NCI-H2171 (cell line): ENCODE measurements around the gene LRRC75A.
A peak's percentile ranks its signal among the peaks of the same experiment; 100 is the strongest.
"Not testable (repeated sequence)": the region's sequence is repeated elsewhere in the genome, so short reads cannot be mapped to it uniquely, and the experiment has no call there.

Source experiments
- DNase-seq: peaks from one replicate; lab custom pipeline; 2025; lab: John Stamatoyannopoulos, UW

LRRC75A gene

DNA sequence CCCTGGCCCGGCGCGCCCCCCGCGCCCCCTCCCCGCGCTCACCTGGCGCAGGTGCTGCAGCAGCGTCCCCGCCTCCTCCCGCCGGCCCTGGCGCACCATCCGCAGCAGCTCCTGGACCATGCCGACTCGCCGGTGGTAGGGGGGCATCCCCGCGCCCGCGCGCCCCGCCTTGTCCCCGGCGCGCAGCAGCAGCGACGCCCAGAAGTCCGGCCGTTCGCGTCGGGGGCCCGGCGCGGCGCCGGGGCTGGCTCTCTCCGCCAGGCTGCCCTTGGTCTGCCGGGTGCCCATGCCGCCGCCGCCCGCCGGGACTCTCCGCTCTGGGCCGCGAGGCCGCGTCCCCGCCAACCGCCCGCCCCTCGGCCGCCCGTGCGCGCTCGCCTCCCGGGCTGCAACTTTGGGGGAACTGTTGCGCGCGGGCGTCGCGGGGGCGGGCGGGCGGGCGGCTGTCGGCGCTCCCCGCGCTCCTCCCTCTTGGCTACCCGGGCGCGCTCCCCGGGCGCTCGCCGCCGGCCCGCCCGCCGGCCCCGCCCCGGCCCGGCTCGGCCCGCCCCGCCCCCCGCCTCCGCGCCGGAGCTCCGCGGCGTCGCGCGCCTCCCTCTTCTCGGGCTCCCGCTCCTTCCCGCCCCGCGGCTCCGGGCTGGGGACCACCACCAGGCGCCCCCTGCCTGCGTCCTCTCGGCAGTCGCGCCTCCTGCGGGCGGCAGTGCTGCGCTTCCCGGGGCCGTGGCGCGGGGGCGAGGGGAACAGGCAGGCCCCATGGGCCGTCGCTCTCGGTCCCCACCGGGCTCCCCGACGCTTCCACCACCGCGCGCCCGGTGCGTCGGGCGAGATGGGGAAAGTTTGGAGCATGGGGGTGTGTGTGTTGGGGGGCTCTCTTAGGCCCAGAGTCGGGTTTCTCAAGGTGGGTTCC, at the start of gene LRRC75A:
Gene LRRC75A, minus strand, starts transcription at position 491 of the 910 bp plus-strand sequence. Its CDS starts 203 bp downstream, at position 288.
- DNase-seq, result peak; percentile 49

DNA sequence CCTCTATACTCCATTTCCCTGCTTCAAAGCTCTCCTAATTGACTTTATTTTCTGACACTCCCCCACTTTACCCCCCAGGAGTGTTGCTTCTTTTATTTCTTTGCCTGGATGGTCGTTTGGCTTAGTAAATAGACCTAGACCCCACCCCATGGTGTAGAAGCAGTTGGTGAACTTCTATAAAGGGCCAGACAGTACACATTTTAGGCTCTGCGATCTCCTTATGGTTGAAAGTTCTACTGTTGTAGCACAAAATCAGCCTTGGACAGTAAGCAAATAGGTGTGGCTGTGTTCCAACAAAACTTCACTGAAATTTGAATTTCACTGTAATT, 45.1 kb upstream of the LRRC75A start:
- no peak for DNase-seq

DNA sequence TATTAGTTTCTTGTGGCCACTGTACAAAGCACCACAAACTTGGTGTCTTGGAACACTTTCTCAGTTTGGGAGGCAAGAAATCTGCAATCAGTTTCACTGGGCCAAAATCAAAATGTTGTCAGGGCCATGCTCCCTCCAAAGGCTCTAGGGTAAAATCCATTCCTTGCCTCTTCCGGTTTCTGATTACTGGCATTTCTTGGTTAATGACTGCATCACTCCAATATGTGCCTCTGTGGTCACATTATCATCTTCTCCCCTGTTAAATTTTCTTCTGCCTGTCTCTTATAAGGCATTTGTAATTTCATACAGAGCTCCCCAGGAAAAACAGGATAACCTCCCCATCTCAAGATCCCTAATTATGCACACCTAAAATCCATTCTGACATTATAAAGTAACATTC, 42.2 kb upstream of the LRRC75A start:
- DNase-seq, result no peak

- DNase-seq, result no peak
Observed at GRCh38 chr17:16529906-16530305, 37.9 kb upstream of the LRRC75A start.

DNA sequence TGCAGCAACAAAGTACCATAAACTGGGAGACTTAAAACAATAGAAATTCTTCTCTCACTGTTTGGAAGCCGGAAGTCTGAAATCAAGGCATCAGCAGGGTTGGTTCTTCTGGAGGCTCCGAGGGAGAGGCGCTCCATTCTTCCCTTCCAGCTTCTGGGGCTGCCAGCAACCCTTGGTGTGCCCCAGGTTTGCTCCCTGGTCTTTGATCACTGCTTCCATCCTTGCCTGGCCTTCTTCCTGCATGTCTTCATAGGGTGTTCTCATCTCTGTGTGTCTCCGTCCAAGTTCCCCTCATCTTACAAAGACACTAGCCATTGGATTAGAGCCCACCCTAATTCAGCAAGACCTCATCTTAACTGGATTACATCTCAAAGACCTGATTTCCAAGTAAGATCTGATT, 35.3 kb upstream of the LRRC75A start:
- no peak for DNase-seq

DNA sequence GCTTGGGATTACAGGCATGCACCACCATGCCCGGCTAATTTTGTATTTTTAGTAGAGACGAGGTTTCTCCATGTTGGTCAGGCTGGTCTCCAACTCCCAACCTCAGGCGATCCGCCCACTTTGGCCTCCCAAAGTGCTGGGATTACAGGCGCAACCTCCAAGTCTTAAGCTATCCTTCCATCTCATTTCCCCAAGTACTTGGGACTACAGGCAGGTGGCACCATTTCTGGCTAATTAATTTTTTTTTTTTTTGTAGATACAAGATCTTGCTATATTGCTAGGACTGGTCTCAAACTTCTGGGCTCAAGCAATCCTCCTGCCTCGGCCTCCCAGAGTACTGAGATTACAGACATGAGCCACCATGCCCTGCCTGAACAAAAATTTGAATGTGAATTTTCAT, 33.6 kb upstream of the LRRC75A start:
- not testable (repeated sequence) for DNase-seq

GRCh38 chr17:16521070-16521727, 29.2 kb upstream of the LRRC75A start:
- DNase-seq, result peak; percentile 57

GRCh38 chr17:16519021-16519420, 27.0 kb upstream of the LRRC75A start:
- DNase-seq, result no peak

GRCh38 chr17:16517477-16517876, 25.5 kb upstream of the LRRC75A start:
- no peak for DNase-seq

GRCh38 chr17:16516594-16517051, 24.6 kb upstream of the LRRC75A start:
- no peak for DNase-seq

GRCh38 chr17:16515933-16516332, 23.9 kb upstream of the LRRC75A start:
- DNase-seq, result no peak

DNA sequence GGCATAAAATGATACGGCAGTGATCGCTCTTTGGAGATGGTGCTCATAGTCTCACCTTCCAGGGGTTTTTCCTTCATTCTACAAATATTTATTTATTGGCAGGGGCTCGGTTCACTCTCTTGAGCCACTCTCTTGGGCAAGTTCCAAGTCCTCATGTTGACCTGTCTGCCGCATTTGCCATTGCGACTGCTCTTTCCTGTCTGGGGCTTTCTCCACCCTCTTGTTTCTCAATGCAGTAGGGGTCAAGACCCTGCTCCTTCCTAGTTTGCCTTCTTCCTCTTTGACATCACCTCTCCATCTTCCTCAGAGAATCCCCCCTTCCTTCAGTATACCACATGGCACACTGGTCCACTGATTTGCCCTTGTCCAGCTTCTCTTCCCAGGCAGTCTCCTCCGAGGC, 21.9 kb upstream of the LRRC75A start:
- no peak for DNase-seq

- DNase-seq, result no peak
Observed at GRCh38 chr17:16512011-16512410, 20.0 kb upstream of the LRRC75A start.

GRCh38 chr17:16511593-16511992, 19.6 kb upstream of the LRRC75A start:
- no peak for DNase-seq

- no peak for DNase-seq
Observed at GRCh38 chr17:16507918-16508533, 16.0 kb upstream of the LRRC75A start.

DNA sequence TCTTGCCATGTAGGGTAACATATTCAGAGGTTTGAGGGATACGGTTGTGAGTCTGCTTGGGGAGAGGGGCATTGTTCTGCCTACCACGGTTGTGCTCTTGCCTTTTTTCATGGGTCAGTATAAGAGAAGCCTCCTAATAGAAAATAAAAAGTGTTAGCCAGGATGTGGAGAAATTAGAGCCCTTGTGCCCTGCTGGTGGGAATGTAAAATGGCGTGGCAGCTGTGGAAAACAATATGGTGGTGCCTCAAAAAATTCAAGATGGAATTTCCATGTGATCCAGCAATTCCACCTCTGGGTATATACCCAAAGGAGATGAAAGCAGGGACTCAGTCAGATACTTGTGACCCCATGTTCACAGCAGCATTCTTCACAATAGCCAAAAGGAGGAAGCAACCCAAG, 14.2 kb upstream of the LRRC75A start:
- no peak for DNase-seq

DNA sequence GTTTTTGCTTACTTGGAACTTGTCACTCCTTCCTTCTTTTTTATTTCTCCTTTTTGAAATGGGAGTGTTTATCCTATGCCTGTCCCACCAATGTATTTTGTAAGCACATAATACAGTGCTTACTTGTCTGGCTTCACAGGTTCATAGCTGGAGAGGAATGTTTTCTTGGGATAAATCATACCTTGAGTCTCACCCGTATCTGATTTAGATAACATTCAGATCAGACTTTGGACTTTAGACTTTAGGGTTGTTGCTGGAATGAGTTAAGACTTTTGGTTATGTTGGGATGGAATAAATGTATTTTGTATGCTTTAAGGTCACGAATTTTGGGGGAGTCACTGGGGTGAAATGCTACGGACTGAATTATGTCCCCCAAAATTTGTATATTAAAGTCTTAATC, 13.0 kb upstream of the LRRC75A start:
- no peak for DNase-seq

GRCh38 chr17:16496820-16497489, 5.0 kb upstream of the LRRC75A start:
- no peak for DNase-seq

DNA sequence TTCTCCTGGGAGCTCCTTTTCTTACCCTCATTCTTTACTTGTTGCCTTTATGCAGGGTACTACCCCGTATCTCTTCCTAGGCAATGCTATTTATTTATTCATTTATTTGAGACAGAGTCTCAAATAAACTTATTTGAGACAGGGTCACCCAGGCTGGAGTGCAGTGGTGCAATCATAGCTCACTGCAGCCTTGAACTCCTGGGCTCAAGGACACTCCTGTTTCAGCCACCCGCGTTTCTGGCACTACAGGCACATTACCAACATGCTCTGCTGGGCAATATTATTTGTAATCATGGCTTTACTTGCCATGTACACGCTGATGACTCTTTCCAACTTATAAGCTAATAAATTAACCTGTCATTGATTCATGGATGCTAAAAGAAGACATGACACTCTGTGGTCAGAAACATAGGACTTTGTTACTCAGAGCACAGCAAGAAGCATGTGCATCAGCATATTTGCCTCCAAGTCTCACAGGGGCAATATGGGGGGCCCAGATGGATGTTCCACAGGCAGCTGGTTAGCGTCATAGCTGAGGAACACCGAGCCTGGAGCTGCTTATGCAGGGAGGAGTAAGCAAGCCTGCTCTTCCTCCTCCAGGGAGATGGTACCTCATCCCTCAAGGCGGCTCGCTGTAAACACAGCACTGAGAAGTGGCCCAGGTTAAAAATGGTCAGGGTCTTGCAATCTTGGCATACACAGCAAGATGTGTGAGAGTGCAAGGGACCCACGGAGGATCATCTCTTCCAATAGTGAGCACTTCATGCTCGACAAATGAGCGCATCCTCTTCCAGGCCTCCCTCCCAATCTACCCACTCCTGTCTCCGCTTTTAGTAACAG, 4.2 kb upstream of the LRRC75A start:
- no peak for DNase-seq

- no peak for DNase-seq
Observed at GRCh38 chr17:16495561-16495960, 3.6 kb upstream of the LRRC75A start.

DNA sequence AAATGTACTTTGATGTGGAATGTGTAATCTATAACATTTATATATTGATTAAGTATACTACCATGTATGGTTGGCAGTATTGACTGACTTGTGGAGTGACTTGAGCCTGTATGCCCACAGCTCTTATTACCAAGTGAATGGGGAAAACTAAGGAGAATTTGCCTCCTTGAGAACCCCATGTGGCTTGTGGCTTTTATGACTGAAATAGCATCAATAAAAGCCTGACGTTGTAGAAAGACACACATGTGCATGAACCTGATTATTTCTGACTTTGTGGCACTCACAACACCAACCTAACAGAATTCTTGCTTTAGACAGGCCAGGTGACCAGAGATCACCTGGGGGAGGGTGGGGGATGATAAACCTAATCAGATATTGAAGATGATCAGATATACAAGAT, 2.1 kb upstream of the LRRC75A start:
- no peak for DNase-seq
